Kidney (tissue), 14 donors: ENCODE data around the gene HIC1. TPM values are rescaled to one million over a fixed set of nuclear protein-coding genes. Genes with fewer than 3 reads are reported as not detected.
A peak's percentile ranks its signal among the peaks of the same experiment; 100 is the strongest.

ENCODE experiments used
- DNase-seq, 5 donors: peaks; one replicate each; pipeline ENCODE4 v3.0.0-alpha.2; 2013 to 2020
- FAIRE-seq: peaks from 2 replicates; lab custom pipeline; 2012; peaks lifted over from hg19 to GRCh38; lab: Jason Lieb, UNC
- H3K27ac ChIP-seq, 2 donors: one replicate each; pipeline ENCODE4 v1.7.0; 2013; ENCODE audit warnings: low read depth in 2 of 2, low read length in 2 of 2, inconsistent platforms in 1 of 2
- H3K27me3 ChIP-seq: one replicate; pipeline ENCODE4 v1.7.1; 2013; ENCODE audit warnings: low read length, inconsistent platforms; ENCODE audit not compliant: control insufficient read depth, insufficient read depth
- H3K36me3 ChIP-seq, 3 donors: one replicate each; pipeline versions ENCODE4 v1.7.0 to v1.7.1; 2013; ENCODE audit warnings: low read length in 3 of 3, control low read depth in 1 of 3, inconsistent platforms in 1 of 3; ENCODE audit not compliant: insufficient read depth in 3 of 3, control insufficient read depth in 2 of 3
- H3K4me1 ChIP-seq, 3 donors: one replicate each; pipeline versions ENCODE4 v1.7.0 to v1.7.1; 2013; ENCODE audit warnings: low read length in 3 of 3, inconsistent platforms in 1 of 3, low read depth in 1 of 3; ENCODE audit not compliant: control insufficient read depth in 2 of 3, insufficient read depth in 2 of 3
- H3K4me3 ChIP-seq, 3 donors: one replicate each; pipeline versions ENCODE4 v1.7.0 to v1.8.1; 2013; ENCODE audit warnings: low read length in 3 of 3, control low read depth in 1 of 3, inconsistent platforms in 1 of 3
- H3K9ac ChIP-seq, 3 donors: one replicate each; pipeline versions ENCODE4 v1.7.0 to v1.7.1; 2013; ENCODE audit warnings: low read length in 3 of 3, control low read depth in 1 of 3, inconsistent platforms in 1 of 3
- H3K9me3 ChIP-seq, 3 donors: one replicate each; pipeline versions ENCODE4 v1.7.0 to v1.7.1; 2013; ENCODE audit warnings: low read length in 3 of 3, control low read depth in 1 of 3, inconsistent platforms in 1 of 3; ENCODE audit not compliant: control insufficient read depth in 2 of 3, insufficient read depth in 1 of 3
- intact Hi-C: fragments of 100-400 bp; cut with DNase I; formaldehyde crosslinking; loops from one replicate; pipeline ENCODE4 v1.11.1; 2022
- polyA plus RNA-seq: library from polyadenylated mRNA; stranded (reverse); fragments of 350-450 nt; fragmentation: Illumina TruSeq; extraction: RNeasy Lipid Tissue Mini Kit (QIAGEN cat#74804); gene quantifications from one replicate; pipeline ENCODE4 v1.2.3, GENCODE V29; 2014; ENCODE audit warnings: low read depth, low replicate concordance; ENCODE audit not compliant: insufficient read depth
- total RNA-seq: library from RNA; stranded (reverse); fragmentation: NEBNext Ultra II Directional; extraction: Animal tissue kit (Norgen Biotek cat#: 25700); gene quantifications from one replicate; pipeline ENCODE4 v1.2.1, GENCODE V29; 2021
- TF ChIP-seq, protein P1 (sequence below): IDR thresholded peaks from 3 replicates; pipeline ENCODE4 v1.5.1; 2012; ENCODE audit warnings: mild to moderate bottlenecking, moderate library complexity, borderline replicate concordance; ENCODE audit not compliant: insufficient read depth; ENCODE audit errors: extremely low read depth
- donor health status: control.
- donor health status: control.
- donor health status: control.
- donor health status: control.
- donor health status: control.
- donor health status: DM: yes; HTN: yes; CAD: no.
- donor health status: Normal renal cell carcinoma (clear cell type).

HIC1 gene
- total and polyA plus RNA-seq, 2 donors from 2014 or later, result 2.7 to 13.0 TPM

DNA sequence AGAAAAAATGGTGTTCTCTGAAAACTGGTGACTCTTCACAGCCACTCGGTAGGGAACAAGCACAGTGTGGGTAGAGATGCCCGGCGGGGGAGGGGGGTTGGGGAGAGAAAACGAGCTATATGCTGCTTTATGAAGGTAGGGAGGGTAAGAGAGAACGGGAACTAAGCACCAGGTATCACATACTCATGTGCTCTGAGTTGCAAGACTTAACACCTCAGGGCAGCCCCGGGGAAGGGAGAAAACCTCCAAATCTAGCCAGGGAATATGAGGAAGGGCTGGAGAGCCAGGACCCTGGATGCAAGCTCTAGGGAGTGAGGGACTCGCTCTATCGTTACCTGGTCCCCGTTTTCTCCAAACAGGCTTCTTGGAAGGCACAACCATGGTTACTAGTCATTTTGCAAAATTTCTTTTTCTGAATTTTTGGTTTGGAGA is 35.3 kb downstream of the HIC1 start:
- no peak overlapping the region for H3K4me3 ChIP-seq
- no peak for FAIRE-seq
- H3K9ac ChIP-seq, result no peak overlapping the region

DNA sequence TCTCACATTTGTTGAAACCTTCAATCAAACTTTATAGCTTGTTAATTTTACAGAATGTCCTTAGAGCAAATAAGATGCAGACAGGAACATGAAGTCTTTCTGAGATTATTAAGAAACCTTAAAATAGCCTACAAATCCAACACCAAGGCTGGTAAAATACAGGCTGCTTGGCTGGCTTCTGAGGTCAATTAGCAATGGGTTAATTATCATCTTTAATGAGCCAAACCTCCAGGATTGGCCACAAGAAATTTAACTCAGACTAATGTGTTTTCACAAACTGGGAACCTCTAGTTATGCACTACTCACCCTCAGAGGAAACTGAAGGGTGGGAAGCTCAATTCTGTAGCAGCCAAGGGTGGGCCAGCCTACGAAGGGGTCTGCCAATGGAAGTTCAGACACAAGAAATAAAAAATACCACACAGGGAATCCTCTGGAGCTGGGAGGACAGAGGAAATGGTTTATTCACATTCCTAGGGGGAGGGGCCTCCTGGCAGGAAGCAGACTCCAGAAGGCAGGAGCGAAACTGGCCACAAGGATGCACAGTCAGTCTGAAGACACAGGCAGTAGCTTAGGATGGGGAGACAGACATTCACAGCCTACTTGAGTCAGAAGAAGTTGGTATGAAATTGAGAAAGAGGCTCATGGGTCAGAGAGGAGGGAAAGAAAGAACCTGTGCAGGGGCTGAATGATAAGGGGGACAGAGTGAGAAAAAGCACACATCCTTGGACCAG is 36.1 kb downstream of the HIC1 start:
- H3K36me3 ChIP-seq, result peaks cover 0 to 4% (median 0%) of the 10 kb centered on the region in 3 donors
- peak overlapping the region; percentile 18 to 59 for H3K27ac ChIP-seq
- TF ChIP-seq, protein P1, sequence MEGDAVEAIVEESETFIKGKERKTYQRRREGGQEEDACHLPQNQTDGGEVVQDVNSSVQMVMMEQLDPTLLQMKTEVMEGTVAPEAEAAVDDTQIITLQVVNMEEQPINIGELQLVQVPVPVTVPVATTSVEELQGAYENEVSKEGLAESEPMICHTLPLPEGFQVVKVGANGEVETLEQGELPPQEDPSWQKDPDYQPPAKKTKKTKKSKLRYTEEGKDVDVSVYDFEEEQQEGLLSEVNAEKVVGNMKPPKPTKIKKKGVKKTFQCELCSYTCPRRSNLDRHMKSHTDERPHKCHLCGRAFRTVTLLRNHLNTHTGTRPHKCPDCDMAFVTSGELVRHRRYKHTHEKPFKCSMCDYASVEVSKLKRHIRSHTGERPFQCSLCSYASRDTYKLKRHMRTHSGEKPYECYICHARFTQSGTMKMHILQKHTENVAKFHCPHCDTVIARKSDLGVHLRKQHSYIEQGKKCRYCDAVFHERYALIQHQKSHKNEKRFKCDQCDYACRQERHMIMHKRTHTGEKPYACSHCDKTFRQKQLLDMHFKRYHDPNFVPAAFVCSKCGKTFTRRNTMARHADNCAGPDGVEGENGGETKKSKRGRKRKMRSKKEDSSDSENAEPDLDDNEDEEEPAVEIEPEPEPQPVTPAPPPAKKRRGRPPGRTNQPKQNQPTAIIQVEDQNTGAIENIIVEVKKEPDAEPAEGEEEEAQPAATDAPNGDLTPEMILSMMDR, result peak; percentile 3
- intact Hi-C loops, result no loop called here
- H3K4me1 ChIP-seq, result peaks cover 6 to 48% (median 13%) of the 10 kb centered on the region in 3 donors
- no peaks in the 10 kb centered on the region for H3K9me3 ChIP-seq
- no peak for FAIRE-seq
- no peaks in the 10 kb centered on the region for H3K27me3 ChIP-seq
- H3K9ac ChIP-seq, result no peak overlapping the region
- DNase-seq, result peak in 4 of 5 donors; percentile 79 to 95 (median 83)
- H3K4me3 ChIP-seq, result no peak overlapping the region

More for the DNA sequence above, 35.3 kb downstream of the HIC1 start:
- Histone ChIP-seq H3K9me3 (no peaks in the 10 kb centered on the region), H3K27ac (peak overlapping the region in 1 of 2 donors; percentile 89), H3K36me3 (peaks cover 0 to 4% (median 0%) of the 10 kb centered on the region in 3 donors), H3K27me3 (no peaks in the 10 kb centered on the region), H3K4me1 (peaks cover 8 to 53% (median 13%) of the 10 kb centered on the region in 3 donors)
- TF ChIP-seq, protein P1, result no peak
- peak in 1 of 5 donors; percentile 29 for DNase-seq
- intact Hi-C loops, result no loop called here

DNA sequence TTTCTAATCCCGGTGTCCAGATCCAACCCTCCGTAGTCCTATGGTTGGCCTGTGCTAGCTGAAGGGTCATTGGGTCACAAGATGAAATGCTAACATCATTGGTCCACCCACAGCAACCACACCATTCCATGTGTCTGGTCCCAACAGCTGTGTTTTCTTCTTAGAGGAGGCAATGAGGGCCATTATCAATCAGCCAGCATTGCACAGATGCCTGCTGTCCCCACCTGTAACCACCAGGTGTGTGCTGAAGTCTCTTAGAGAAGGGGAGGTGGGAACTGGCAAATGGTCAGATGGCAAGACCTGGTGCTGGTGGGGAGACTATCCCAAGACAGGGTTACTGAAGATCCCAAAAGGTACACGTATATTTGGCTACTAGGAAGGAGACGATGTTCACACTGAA is 37.4 kb downstream of the HIC1 start:
- Histone ChIP-seq H3K9ac (peak overlapping the region in 1 of 3 donors; percentile 23), H3K9me3 (no peaks in the 10 kb centered on the region), H3K4me1 (peaks cover 6 to 41% (median 13%) of the 10 kb centered on the region in 3 donors), H3K27me3 (no peaks in the 10 kb centered on the region), H3K36me3 (no peaks in the 10 kb centered on the region), H3K27ac (no peak overlapping the region), H3K4me3 (no peak overlapping the region)
- TF ChIP-seq, protein P1, result no peak
- FAIRE-seq (no peak), DNase-seq (no peak)
- intact Hi-C loops, result no loop called here
